H1 (cell line): ENCODE results near the gene SH3PXD2A. TPM values are rescaled to one million over a fixed set of nuclear protein-coding genes. Genes with fewer than 3 reads are reported as not detected.

Experiments
- CTCF ChIA-PET: fragments of 300-600 bp; sonication (Branson Sonifier 250); formaldehyde crosslinking; loops from one replicate; lab custom pipeline; 2021; ENCODE audit not compliant: partially characterized antibody; lab: Charles Lee
- POLR2A ChIA-PET: fragments of 300-600 bp; sonication (Branson Sonifier 250); formaldehyde crosslinking; loops from one replicate; lab custom pipeline; 2021; ENCODE audit warnings: inconsistent platforms; ENCODE audit not compliant: partially characterized antibody; lab: Charles Lee
- DNase-seq, 2 experiments: peaks; one replicate each; pipeline versions ENCODE4 v3.0.0 to v3.0.0-alpha.2; 2010 to 2022; ENCODE audit warnings: low spot score in 2 of 2, low read depth in 1 of 2, mixed read lengths in 1 of 2
- FAIRE-seq: peaks from 2 replicates; lab custom pipeline; 2011; peaks lifted over from hg19 to GRCh38; lab: Jason Lieb, UNC
- H2AFZ ChIP-seq: 2 replicates; pipeline ENCODE4 v1.8.1; 2012; ENCODE audit warnings: low read length, inconsistent platforms
- H2AK5ac ChIP-seq: 2 replicates; pipeline ENCODE4 v1.6.1; 2013; ENCODE audit warnings: low read depth, low read length
- H2BK120ac ChIP-seq: replicated peaks from 2 replicates; pipeline ENCODE3; 2013; ENCODE audit warnings: low read depth, low read length, inconsistent platforms
- H2BK12ac ChIP-seq: 2 replicates; pipeline ENCODE4 v1.6.1; 2013; ENCODE audit warnings: low read depth, low read length
- H2BK15ac ChIP-seq: 2 replicates; pipeline ENCODE4 v1.6.1; 2013; ENCODE audit warnings: low read length
- H2BK20ac ChIP-seq: 2 replicates; pipeline ENCODE4 v1.6.1; 2013; ENCODE audit warnings: low read length
- H2BK5ac ChIP-seq: 2 replicates; pipeline ENCODE4 v1.6.1; 2013; ENCODE audit warnings: low read depth, low read length
- H3K14ac ChIP-seq: 2 replicates; pipeline ENCODE4 v1.6.1; 2013; ENCODE audit warnings: inconsistent platforms; ENCODE audit not compliant: insufficient read length
- H3K18ac ChIP-seq: 2 replicates; pipeline ENCODE4 v1.6.1; 2013; ENCODE audit warnings: low read length; ENCODE audit errors: extremely low read depth
- H3K23ac ChIP-seq: 2 replicates; pipeline ENCODE4 v1.6.1; 2013; ENCODE audit warnings: inconsistent platforms; ENCODE audit not compliant: insufficient read length
- H3K23me2 ChIP-seq: 2 replicates; pipeline ENCODE4 v1.6.1; 2013; ENCODE audit warnings: low read depth, low read length
- H3K27ac ChIP-seq: 2 replicates; pipeline ENCODE4 v1.6.1; 2011; ENCODE audit warnings: low read depth, low read length, inconsistent platforms
- H3K27me3 ChIP-seq, 4 experiments: replicated peaks in 1 of 4; 1 replicate in 1 of 4; 2 replicates in 3 of 4; pipeline versions ENCODE4 v1.6.1 to v1.8.1; 2011 to 2013; ENCODE audit warnings: low read length in 3 of 4, mild to moderate bottlenecking in 3 of 4, inconsistent platforms in 2 of 4, mixed read lengths in 2 of 4, moderate library complexity in 1 of 4; ENCODE audit not compliant: control insufficient read depth in 3 of 4, insufficient read depth in 3 of 4; ENCODE audit errors: extremely low read depth in 1 of 4
- H3K36me3 ChIP-seq, 4 experiments: 2 replicates each; pipeline versions ENCODE4 v1.6.1 to v1.8.1; 2011 to 2013; ENCODE audit warnings: mild to moderate bottlenecking in 4 of 4, low read length in 3 of 4, moderate library complexity in 2 of 4, control low read depth in 1 of 4, inconsistent platforms in 1 of 4; ENCODE audit not compliant: insufficient read depth in 4 of 4, control insufficient read depth in 2 of 4
- H3K4ac ChIP-seq: replicated peaks from 2 replicates; pipeline ENCODE3; 2013; ENCODE audit warnings: low read length, low read depth, mixed read lengths, inconsistent platforms; ENCODE audit not compliant: insufficient read length
- H3K4me1 ChIP-seq, 4 experiments: replicated peaks in 1 of 4; 1 replicate in 1 of 4; 2 replicates in 3 of 4; pipeline versions ENCODE4 v1.6.1 to v1.8.1; 2011 to 2013; ENCODE audit warnings: low read length in 3 of 4, inconsistent platforms in 2 of 4, mixed read lengths in 1 of 4; ENCODE audit not compliant: insufficient read depth in 4 of 4, control insufficient read depth in 3 of 4
- H3K4me2 ChIP-seq, 2 experiments: 2 replicates each; pipeline versions ENCODE4 v1.6.1 to v1.8.1; 2011 to 2013; ENCODE audit warnings: low read depth in 2 of 2, low read length in 2 of 2, control low read depth in 1 of 2, inconsistent platforms in 1 of 2, mild to moderate bottlenecking in 1 of 2; ENCODE audit not compliant: insufficient read depth in 1 of 2
- H3K4me3 ChIP-seq, 4 experiments: fragments of 200-600, 300-600 bp in 1 of 4; sonication (generic), shearing (Covaris generic), sonication (Bioruptor Twin) in 1 of 4; 2 replicates each; pipeline versions ENCODE4 v1.5.1 to v1.8.1; 2011 to 2016; ENCODE audit warnings: low read length in 4 of 4, low read depth in 3 of 4, control low read depth in 2 of 4, inconsistent platforms in 2 of 4, mild to moderate bottlenecking in 2 of 4, mixed read lengths in 1 of 4, moderate library complexity in 1 of 4; ENCODE audit not compliant: insufficient read depth in 2 of 4; ENCODE audit errors: extremely low read depth in 1 of 4
- H3K56ac ChIP-seq: replicated peaks from 2 replicates; pipeline ENCODE3; 2013; ENCODE audit warnings: low read depth, mild to moderate bottlenecking, mixed read lengths, low read length, inconsistent platforms; ENCODE audit not compliant: insufficient read length
- H3K79me1 ChIP-seq: 2 replicates; pipeline ENCODE4 v1.6.1; 2013; ENCODE audit warnings: low read depth, low read length, control low read depth
- H3K79me2 ChIP-seq, 2 experiments: 2 replicates each; pipeline versions ENCODE4 v1.6.1 to v1.8.1; 2012 to 2013; ENCODE audit warnings: low read length in 2 of 2, mild to moderate bottlenecking in 2 of 2, inconsistent platforms in 1 of 2; ENCODE audit not compliant: insufficient read depth in 2 of 2, control insufficient read depth in 1 of 2
- H3K9ac ChIP-seq, 4 experiments: replicated peaks in 1 of 4; 1 replicate in 1 of 4; 2 replicates in 3 of 4; pipeline versions ENCODE4 v1.6.1 to v1.8.1; 2011 to 2013; ENCODE audit warnings: low read depth in 3 of 4, low read length in 3 of 4, control low read depth in 2 of 4, mild to moderate bottlenecking in 2 of 4, moderate library complexity in 2 of 4, inconsistent platforms in 1 of 4; ENCODE audit errors: extremely low read depth in 1 of 4
- H3K9me3 ChIP-seq, 2 experiments: 2 replicates each; pipeline versions ENCODE4 v1.6.1 to v1.8.1; 2012 to 2013; ENCODE audit warnings: mild to moderate bottlenecking in 2 of 2, moderate library complexity in 2 of 2, control low read depth in 1 of 2, inconsistent platforms in 1 of 2, low read depth in 1 of 2, low read length in 1 of 2, mixed read lengths in 1 of 2; ENCODE audit not compliant: insufficient read depth in 2 of 2
- H4K20me1 ChIP-seq, 2 experiments: replicated peaks in 1 of 2; 2 replicates each; pipeline versions ENCODE3 to v1.8.1; 2011 to 2013; ENCODE audit warnings: inconsistent platforms in 2 of 2, low read length in 2 of 2, mild to moderate bottlenecking in 1 of 2; ENCODE audit not compliant: insufficient read depth in 2 of 2, control insufficient read depth in 1 of 2
- H4K5ac ChIP-seq: 2 replicates; pipeline ENCODE4 v1.6.1; 2013; ENCODE audit warnings: low read length, low read depth, mixed read lengths, inconsistent platforms; ENCODE audit not compliant: insufficient read length
- H4K8ac ChIP-seq: 2 replicates; pipeline ENCODE4 v1.8.0; 2013; ENCODE audit warnings: mild to moderate bottlenecking, moderate library complexity, low read length, inconsistent platforms; ENCODE audit not compliant: insufficient read depth; ENCODE audit errors: extremely low read depth
- H4K91ac ChIP-seq: replicated peaks from 2 replicates; pipeline ENCODE3; 2013; ENCODE audit warnings: low read length, mixed read lengths, inconsistent platforms; ENCODE audit not compliant: insufficient read length
- EZH2 ChIP-seq: fragments of 200-600 bp; sonication (generic); IDR thresholded peaks from 2 replicates; pipeline ENCODE4 v1.7.1; 2012; ENCODE audit warnings: low read depth, mild to moderate bottlenecking, moderate library complexity, low read length, inconsistent platforms; ENCODE audit not compliant: severe bottlenecking
- HDAC2 ChIP-seq, 2 experiments: fragments of 300-600 bp in 1 of 2; sonication (generic) in 1 of 2; IDR thresholded peaks; 2 replicates each; pipeline ENCODE4 v1.6.1; 2011 to 2012; ENCODE audit warnings: low read depth in 2 of 2, low read length in 2 of 2, mild to moderate bottlenecking in 2 of 2, moderate library complexity in 2 of 2, borderline replicate concordance in 1 of 2, inconsistent platforms in 1 of 2
- MAFK ChIP-seq: IDR thresholded peaks from 2 replicates; pipeline ENCODE4 v1.6.1; 2012; ENCODE audit warnings: low read depth, mild to moderate bottlenecking, improper control_type of control experiment, low read length
- WGBS, 2 experiments: shearing (Covaris generic) in 1 of 2; methylation state at CpG; one replicate each; pipeline versions ENCODE4 v1.1.6 to v1.1.7; 2013 to 2015; ENCODE audit warnings: low lambda C conversion rate in 2 of 2, mixed read lengths in 2 of 2, inconsistent platforms in 1 of 2, low coverage in 1 of 2, missing lambda C conversion rate in 1 of 2; ENCODE audit not compliant: insufficient replicate concordance in 2 of 2, insufficient coverage in 1 of 2, insufficient read length in 1 of 2; ENCODE audit errors: extremely low coverage in 1 of 2, missing lambda C conversion rate in 1 of 2; 5-methylcytosine and 5-hydroxymethylcytosine counted together
- polyA plus RNA-seq, 7 experiments: library from polyadenylated mRNA; depleted of rRNA in 3 of 7; stranded (reverse) in 5 of 7; unstranded in 2 of 7; fragments of >200 nt in 5 of 7; fragments of 200-250 nt in 2 of 7; gene quantifications; 1 replicate in 5 of 7; 2 replicates in 1 of 7; 4 replicates in 1 of 7; pipeline versions ENCODE4 v1.2.1 to v1.2.3, GENCODE V29; 2011 to 2013; ENCODE audit warnings: missing spikeins in 2 of 7, mixed read lengths in 2 of 7
- total RNA-seq: library from RNA; stranded (reverse); fragmentation: NEBNext Ultra II Directional; extraction: Animal tissue kit (Norgen Biotek cat#: 25700); gene quantifications from 2 replicates; pipeline ENCODE4 v1.2.1, GENCODE V29; 2021

SH3PXD2A gene
- total and polyA plus RNA-seq, 2 of the 8 experiments (the other 6 are each of a cell fraction or from before 2014, with no cell fraction given) = 5.4 to 16.3 TPM

DNA sequence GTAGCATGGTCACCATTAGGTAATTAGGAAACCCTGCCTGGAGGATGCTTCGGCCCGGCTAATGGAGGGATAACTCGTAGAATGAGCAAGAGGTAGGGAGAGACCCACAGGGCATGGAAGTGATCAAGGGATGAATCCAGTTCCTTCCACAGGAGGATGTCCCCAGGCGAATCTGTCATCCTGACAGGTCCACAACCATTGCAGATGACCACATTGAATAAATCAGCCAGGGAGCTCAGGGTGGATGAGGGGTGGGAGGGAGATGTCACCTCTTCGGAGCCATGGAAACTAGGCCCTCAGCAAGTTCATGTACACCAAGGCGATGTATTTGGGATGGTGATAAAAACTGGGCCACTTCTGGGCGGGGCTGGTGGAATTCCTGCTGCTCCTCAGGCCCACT, 28.5 kb downstream of the SH3PXD2A start:
- no peak overlapping the region for H2AFZ ChIP-seq
- no peak overlapping the region for H3K14ac ChIP-seq
- H2BK5ac ChIP-seq = no peak overlapping the region
- H3K56ac ChIP-seq = no peak overlapping the region
- 95% methylated on average over 7 of the region's 7 CpGs; no CpG with 5 or more reads in 1 of the 2 experiments for WGBS, 2 experiments
- DNase-seq = no peak
- no peaks in the 10 kb centered on the region for H3K23me2 ChIP-seq
- H3K27me3 ChIP-seq = no peaks in the 10 kb centered on the region
- H3K4me1 ChIP-seq = peaks cover 0 to 7% (median 0%) of the 10 kb centered on the region in 4 experiments; a peak in 2 of 7 replicates
- H3K4ac ChIP-seq = no peak overlapping the region
- no peak overlapping the region for H4K8ac ChIP-seq
- H3K4me3 ChIP-seq = no peak overlapping the region
- FAIRE-seq = no peak
- H2BK15ac ChIP-seq = no peak overlapping the region
- TF ChIP-seq EZH2 (no peak), HDAC2 (IDR thresholded peaks at IDR 0.05; ENCODE audit: borderline replicate concordance in 1 of 2, low read depth in 2 of 2, low read length in 2 of 2) (no peak), MAFK (no peak)
- no peak overlapping the region for H3K9ac ChIP-seq
- no peak overlapping the region for H2BK20ac ChIP-seq
- H4K91ac ChIP-seq = no peak overlapping the region
- no peaks in the 10 kb centered on the region for H3K36me3 ChIP-seq
- H2BK120ac ChIP-seq = no peak overlapping the region
- H4K5ac ChIP-seq = no peak overlapping the region
- no peak overlapping the region for H2AK5ac ChIP-seq
- no peak overlapping the region for H3K23ac ChIP-seq
- ChIA-PET POLR2A (interaction anchor here (1.5 kb wide), 1 partner anchor 11 kb away, joined by 4 read pairs; no protein-coding TSS in a partner anchor), CTCF (interaction anchor here (1.1 to 2.4 kb wide), 5 partner anchors 21 to 262 kb away, joined by 3 to 20 read pairs (median 3); no protein-coding TSS in a partner anchor)
- H3K9me3 ChIP-seq = no peaks in the 10 kb centered on the region
- H3K27ac ChIP-seq = no peak overlapping the region
- no peaks in the 10 kb centered on the region for H4K20me1 ChIP-seq
- H3K79me1 ChIP-seq = no peaks in the 10 kb centered on the region; the same call in 1 of the 2 replicates
- no peaks in the 10 kb centered on the region for H3K79me2 ChIP-seq
- H2BK12ac ChIP-seq = no peak overlapping the region
- H3K4me2 ChIP-seq = no peak overlapping the region
- no peak overlapping the region for H3K18ac ChIP-seq
